Vagina (tissue), 2 donors: Measurements from ENCODE around the gene SLC5A10. TPM values are rescaled to one million over a fixed set of nuclear protein-coding genes. Genes with fewer than 3 reads are reported as not detected.

Experiments used
- DNase-seq, 2 donors: peaks; one replicate each; pipeline ENCODE4 v3.0.0-alpha.2; 2017; ENCODE audit errors: extremely low spot score in 2 of 2
- H3K27ac ChIP-seq: fragments of 200-600 bp; sonication (generic); one replicate; pipeline ENCODE4 v1.5.1; 2019
- H3K27me3 ChIP-seq: fragments of 200-600 bp; sonication (generic); one replicate; pipeline ENCODE4 v1.5.1; 2019
- H3K36me3 ChIP-seq, 2 donors: fragments of 200-600 bp; sonication (generic); one replicate each; pipeline ENCODE4 v1.5.1; 2017 to 2019
- H3K4me1 ChIP-seq: fragments of 200-600 bp; sonication (generic); one replicate; pipeline ENCODE4 v1.5.1; 2019
- H3K4me3 ChIP-seq, 2 donors: fragments of 200-600 bp; sonication (generic); 1 replicate in 1 of 2; 2 replicates in 1 of 2; pipeline ENCODE4 v1.5.1; 2016 to 2019
- H3K9me3 ChIP-seq: fragments of 200-600 bp; sonication (generic); one replicate; pipeline ENCODE4 v1.5.1; 2019
- CTCF ChIP-seq, 3 experiments: fragments of 450-650 bp in 2 of 3; fragments of 200-600 bp in 1 of 3; sonication (generic) in 1 of 3; IDR thresholded peaks; one replicate each; pipeline ENCODE4 v1.5.1; 2017 to 2019; ENCODE audit warnings: antibody characterized with exemption in 3 of 3, mild to moderate bottlenecking in 2 of 3, moderate library complexity in 2 of 3
- POLR2A ChIP-seq, 2 donors: fragments of 450-650 bp; IDR thresholded peaks; one replicate each; pipeline ENCODE4 v1.6.1; 2017; ENCODE audit warnings: antibody characterized with exemption in 2 of 2, mild to moderate bottlenecking in 2 of 2, moderate library complexity in 2 of 2
- POLR2AphosphoS5 ChIP-seq, 2 donors: sonication (generic); formaldehyde crosslinking; IDR thresholded peaks; one replicate each; pipeline ENCODE4 v1.9.0; 2017; ENCODE audit warnings: antibody characterized with exemption in 2 of 2, mild to moderate bottlenecking in 2 of 2, low read depth in 1 of 2; ENCODE audit not compliant: insufficient read depth in 1 of 2
- intact Hi-C: fragments of 100-400 bp; cut with DNase I; formaldehyde crosslinking; loops from one replicate; pipeline ENCODE4 v1.15.1; 2023
- total RNA-seq: library from RNA; depleted of rRNA; stranded (reverse); fragments of >200 nt; gene quantifications from one replicate; pipeline ENCODE4 v1.2.3, GENCODE V29; 2016

Gene SLC5A10
- total RNA-seq, 1 donor from 2014 or later = not detected

DNA sequence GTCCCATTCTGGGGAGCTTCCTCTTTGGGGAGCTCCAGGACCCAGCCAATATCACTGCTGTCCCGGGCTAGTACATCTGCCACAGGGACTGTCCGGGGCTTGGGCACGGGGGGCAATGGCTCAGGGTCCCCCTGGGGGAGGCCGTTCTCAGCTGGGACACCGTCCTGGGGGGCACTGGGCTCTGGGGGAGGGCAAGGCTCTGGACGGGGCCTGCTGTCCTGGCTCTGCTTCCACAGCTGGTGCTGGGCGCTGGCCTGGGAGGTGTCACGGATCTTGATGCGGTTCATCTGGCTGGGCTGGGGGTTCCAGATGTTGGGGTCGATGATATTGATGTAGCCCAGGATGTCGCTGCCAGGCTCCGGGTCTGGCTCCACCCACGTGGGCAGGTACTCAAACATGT is 26.1 kb downstream of the SLC5A10 start:
- H3K36me3 ChIP-seq = peaks cover 0 to 12% of the 10 kb centered on the region in 2 donors
- H3K27ac ChIP-seq = no peak overlapping the region
- no peak overlapping the region for H3K4me3 ChIP-seq
- intact Hi-C loops = no loop called here
- TF ChIP-seq POLR2A (IDR thresholded peaks at IDR 0.05) = no peak
- no peak for TF ChIP-seq POLR2AphosphoS5 (IDR thresholded peaks at IDR 0.05; ENCODE audit: insufficient read depth in 1 of 2, low read depth in 1 of 2)
- no peak for TF ChIP-seq CTCF (IDR thresholded peaks at IDR 0.05)
- no peak for DNase-seq
- H3K27me3 ChIP-seq = no peaks in the 10 kb centered on the region
- peaks cover 17% of the 10 kb centered on the region for H3K4me1 ChIP-seq
- H3K9me3 ChIP-seq = no peaks in the 10 kb centered on the region

- Histone ChIP-seq H3K36me3 (peaks cover 0 to 12% of the 10 kb centered on the region in 2 donors), H3K4me3 (no peak overlapping the region), H3K27ac (no peak overlapping the region), H3K9me3 (no peaks in the 10 kb centered on the region), H3K27me3 (no peaks in the 10 kb centered on the region), H3K4me1 (peaks cover 17% of the 10 kb centered on the region)
- intact Hi-C loops = no loop called here
- no peak for DNase-seq
- TF ChIP-seq POLR2A (IDR thresholded peaks at IDR 0.05) (no peak), POLR2AphosphoS5 (IDR thresholded peaks at IDR 0.05; ENCODE audit: insufficient read depth in 1 of 2, low read depth in 1 of 2) (no peak), CTCF (IDR thresholded peaks at IDR 0.05) (no peak)
These were observed 26.7 kb downstream of the SLC5A10 start for GRCh38 chr17:18978655-18979054.

- Histone ChIP-seq H3K36me3 (peaks cover 0 to 12% of the 10 kb centered on the region in 2 donors), H3K4me3 (no peak overlapping the region), H3K4me1 (peaks cover 24% of the 10 kb centered on the region), H3K27ac (no peak overlapping the region), H3K9me3 (no peaks in the 10 kb centered on the region), H3K27me3 (no peaks in the 10 kb centered on the region)
- intact Hi-C loops = no loop called here
- TF ChIP-seq CTCF (IDR thresholded peaks at IDR 0.05) (no peak), POLR2A (IDR thresholded peaks at IDR 0.05) (no peak), POLR2AphosphoS5 (IDR thresholded peaks at IDR 0.05; ENCODE audit: insufficient read depth in 1 of 2, low read depth in 1 of 2) (no peak)
- DNase-seq = no peak
These were observed 28.8 kb downstream of the SLC5A10 start for GRCh38 chr17:18980682-18981334.

GRCh38 chr17:18981335-18981641 is 29.3 kb downstream of the SLC5A10 start:
- TF ChIP-seq POLR2AphosphoS5 (IDR thresholded peaks at IDR 0.05; ENCODE audit: insufficient read depth in 1 of 2, low read depth in 1 of 2) = no peak
- TF ChIP-seq CTCF (IDR thresholded peaks at IDR 0.05) = no peak
- TF ChIP-seq POLR2A (IDR thresholded peaks at IDR 0.05) = no peak
- no peak overlapping the region for H3K27ac ChIP-seq
- no peaks in the 10 kb centered on the region for H3K27me3 ChIP-seq
- H3K4me1 ChIP-seq = peaks cover 26% of the 10 kb centered on the region
- H3K36me3 ChIP-seq = peaks cover 0 to 12% of the 10 kb centered on the region in 2 donors
- intact Hi-C loops = no loop called here
- H3K9me3 ChIP-seq = no peaks in the 10 kb centered on the region
- no peak for DNase-seq
- H3K4me3 ChIP-seq = no peak overlapping the region

GRCh38 chr17:18981642-18982424 is 29.9 kb downstream of the SLC5A10 start:
- peak overlapping the region; percentile 53 for H3K27ac ChIP-seq

More at GRCh38 chr17:18981642-18982424, 29.9 kb downstream of the SLC5A10 start:
- no peak for DNase-seq
- H3K27me3 ChIP-seq = no peaks in the 10 kb centered on the region
- intact Hi-C loops = no loop called here
- peaks cover 0 to 12% of the 10 kb centered on the region in 2 donors for H3K36me3 ChIP-seq
- TF ChIP-seq CTCF (IDR thresholded peaks at IDR 0.05) = no peak
- peak in 1 of 2 donors; percentile 28 for TF ChIP-seq POLR2AphosphoS5 (IDR thresholded peaks at IDR 0.05; ENCODE audit: insufficient read depth in 1 of 2, low read depth in 1 of 2)
- H3K4me1 ChIP-seq = peaks cover 26% of the 10 kb centered on the region
- H3K4me3 ChIP-seq = no peak overlapping the region
- no peaks in the 10 kb centered on the region for H3K9me3 ChIP-seq
